HG02943 (cell line): ENCODE results near the gene ANKS1A.
"Not testable (repeated sequence)": the region's sequence is repeated elsewhere in the genome, so short reads cannot be mapped to it uniquely, and the experiment has no call there.

Experiments
- ATAC-seq: cut with Tn5 transposase; IDR thresholded peaks from one replicate; pipeline ENCODE4 v1.9.1; 2021; ENCODE audit warnings: mild to moderate bottlenecking, low read depth, moderate library complexity; ENCODE audit not compliant: unreplicated experiment

Gene ANKS1A

DNA sequence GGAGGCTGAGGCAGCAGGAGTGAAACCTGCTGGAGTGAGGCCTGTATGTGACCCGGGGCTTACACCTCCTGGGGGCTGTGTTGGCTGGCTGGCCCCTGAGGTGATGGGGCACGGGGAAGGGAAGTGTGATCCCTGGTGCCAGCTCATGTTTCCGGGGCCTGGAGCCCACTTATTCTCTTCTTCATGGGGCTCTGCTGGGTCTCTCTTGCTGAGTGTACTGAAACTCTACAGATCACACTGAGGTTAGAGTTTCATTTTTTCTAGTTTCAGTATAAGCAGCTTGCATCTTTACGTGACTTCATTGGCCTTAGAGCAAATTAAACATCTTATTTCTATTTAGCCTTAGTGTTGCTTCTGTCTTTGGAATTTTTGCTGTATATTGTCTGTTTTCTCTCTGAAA lies 96.2 kb downstream of the ANKS1A start:
- no peak for ATAC-seq

DNA sequence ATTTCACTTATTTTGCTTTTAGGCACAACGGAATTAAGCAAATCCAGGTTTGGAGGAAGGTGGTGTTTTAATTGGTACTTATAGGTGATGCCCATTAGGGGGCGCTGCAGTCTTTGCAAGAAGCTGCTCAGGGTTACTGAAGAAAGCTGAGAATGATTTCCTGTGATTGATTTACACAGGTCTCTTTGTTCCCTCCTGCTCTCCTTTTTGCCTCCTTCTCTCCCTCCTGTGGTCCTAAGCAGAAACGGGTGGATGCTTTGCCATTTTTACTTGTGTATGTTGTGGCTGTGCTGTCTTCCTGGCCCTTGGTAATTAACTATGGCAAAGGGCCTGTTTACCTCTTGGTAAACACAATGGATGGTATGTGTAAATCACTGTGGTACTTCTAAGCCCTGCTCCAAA lies 97.8 kb downstream of the ANKS1A start:
- no peak for ATAC-seq

DNA sequence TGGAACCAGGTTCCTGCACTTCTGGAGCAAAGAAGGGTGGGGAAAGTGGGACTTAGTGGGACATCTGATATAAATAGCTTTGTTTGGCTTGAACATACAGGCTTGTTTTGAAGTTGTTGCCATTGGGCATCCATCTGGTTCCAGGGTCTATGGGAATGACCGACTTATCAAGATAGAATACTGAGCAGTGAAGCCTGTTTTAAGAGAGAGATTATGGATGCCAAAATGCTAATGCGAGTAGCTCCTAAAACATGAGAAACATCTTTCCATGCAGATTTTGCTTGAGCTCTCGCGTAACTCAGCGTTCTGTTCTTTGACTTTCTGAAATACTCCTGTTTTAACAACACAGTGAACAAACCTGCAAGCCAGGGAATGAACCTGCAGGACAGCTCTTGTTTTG lies 98.5 kb downstream of the ANKS1A start:
- ATAC-seq = no peak

DNA sequence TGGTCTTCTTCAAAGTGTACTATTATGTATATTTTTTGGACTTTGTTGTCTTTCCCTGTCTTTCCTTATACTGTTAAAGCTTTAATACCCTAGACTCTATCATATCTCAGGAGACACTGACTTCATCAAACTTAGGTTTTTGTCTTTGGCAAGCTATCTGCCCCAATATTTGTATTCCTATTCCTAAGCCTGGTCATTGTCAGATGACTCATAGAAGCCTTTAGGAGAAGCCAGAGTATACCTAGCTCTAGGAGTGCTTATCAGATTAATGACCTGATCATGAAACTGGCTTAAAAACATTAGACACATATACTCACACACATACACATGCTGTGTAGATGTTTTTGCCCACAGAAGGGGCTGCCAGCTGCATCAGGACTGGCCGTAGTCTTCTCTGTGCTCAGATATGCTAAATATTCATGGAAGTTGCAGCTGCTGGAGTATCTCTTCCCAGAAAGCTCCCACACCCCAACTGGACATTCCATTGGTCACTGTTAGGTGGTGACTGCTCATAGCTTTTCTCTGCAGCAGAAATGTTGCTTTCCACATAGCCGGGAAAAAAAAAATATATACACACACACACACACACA lies 102.0 kb downstream of the ANKS1A start:
- no peak for ATAC-seq

DNA sequence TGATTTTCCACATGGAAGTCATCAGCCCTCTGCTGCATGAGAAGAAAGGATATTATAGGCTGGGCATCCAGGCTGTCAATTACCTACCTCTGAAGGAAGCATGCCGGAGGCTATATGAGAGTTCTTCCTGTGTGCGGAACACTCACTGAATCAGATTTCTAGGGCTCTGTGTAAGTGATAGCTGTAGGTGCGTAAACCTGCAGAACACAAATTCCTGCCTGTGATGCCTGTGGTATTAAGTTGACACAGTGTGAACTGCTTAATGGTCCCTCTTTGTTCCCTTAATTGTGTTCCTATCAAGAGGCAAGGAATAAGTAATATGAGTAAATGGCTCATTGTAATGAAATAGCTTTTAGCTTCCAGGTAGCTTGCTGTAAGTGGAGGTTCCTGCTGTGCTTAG lies 103.3 kb downstream of the ANKS1A start:
- no peak for ATAC-seq

DNA sequence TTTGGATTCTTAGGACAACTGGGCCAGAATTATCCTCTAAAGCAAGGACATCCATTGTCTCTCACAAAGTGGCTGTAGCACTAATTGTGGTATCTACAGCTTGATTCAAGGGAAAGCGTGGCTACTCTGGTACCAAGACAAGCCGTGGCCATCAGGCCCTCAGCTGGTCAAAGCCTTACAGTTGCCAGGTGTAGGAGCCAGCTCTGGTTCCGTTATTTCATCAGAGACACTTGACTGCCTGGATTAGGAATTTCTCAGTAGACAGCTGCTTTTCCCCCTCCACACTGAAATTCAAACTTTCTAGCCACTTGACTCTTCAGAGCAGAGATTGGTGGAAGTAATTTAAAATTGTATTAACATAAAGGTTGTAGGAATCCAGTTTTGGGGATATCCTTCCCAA lies 104.2 kb downstream of the ANKS1A start:
- ATAC-seq = no peak

DNA sequence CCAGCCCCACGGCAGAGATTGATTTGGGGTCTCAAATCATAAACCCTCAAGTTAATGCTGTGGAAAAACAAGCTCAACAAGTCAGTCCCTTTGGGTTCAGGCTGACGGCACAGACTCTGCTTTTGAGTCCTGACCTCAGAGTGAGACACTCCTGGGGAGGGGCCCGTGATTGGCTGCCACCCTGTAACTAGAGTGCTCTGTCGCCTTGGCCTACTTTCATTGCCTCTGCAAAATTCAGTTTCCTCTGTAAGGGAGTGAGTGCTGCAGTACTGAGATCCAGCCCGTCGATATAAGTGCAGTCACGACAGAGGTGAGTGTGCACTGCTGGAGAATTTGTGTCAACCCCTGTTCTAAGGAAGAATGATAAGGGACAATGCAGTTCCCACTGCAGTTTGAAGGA lies 105.6 kb downstream of the ANKS1A start:
- no peak for ATAC-seq

DNA sequence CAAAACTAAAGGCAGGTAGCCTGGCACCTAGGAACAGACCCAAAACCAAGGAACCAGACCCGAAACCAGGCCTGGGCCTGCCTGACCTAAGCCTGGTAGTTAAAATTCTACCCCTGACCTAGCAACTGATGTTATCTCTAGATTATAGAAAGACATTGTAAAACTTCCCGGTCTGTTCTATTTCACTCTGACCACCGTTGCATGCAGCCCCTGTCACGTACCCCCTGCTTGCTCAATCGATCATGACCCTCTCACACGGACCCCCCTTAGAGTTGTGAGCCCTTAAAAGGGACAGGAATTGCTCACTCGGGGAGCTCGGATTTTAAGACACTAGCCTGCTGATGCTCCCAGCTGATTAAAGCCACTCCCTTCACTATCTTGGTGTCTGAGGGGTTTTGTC lies 109.4 kb downstream of the ANKS1A start:
- ATAC-seq = not testable (repeated sequence)

DNA sequence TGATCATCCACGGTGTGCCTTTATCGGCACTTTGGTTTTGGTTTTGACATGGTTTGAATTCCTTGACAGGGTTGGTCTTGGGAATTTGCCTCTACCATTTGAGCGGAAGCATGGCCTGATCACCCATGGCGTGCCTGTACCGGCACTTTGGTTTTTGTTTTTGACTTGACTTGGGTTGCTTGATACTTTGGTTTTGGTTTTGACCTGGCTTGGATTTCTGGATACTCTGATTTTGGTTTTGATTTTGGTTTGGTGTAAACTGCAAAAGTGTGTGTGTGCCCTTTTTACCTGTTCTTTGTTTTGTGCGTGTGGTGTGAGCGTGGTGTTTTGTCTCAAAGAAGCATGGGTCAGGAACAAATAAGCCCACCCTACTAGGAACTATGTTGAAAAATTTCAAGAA lies 110.1 kb downstream of the ANKS1A start:
- ATAC-seq = not testable (repeated sequence)

DNA sequence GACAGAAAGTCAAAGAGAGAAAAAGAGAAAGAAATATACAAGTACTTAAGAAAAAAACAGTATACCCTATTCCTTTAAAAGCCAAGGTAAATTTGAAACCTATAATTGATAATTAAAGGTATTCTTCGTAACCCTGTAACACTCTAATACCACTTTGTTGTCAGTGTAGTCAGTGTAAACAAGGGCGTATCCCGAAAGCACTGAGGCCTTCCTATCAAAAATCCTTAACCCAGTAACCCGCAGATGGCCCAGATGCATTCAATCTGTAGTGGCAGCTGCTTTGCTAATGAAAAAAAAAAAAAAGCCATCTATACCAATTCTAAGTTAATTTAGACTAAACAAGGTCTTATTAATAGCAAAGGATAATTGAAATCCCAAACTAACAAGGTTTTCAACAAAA lies 110.9 kb downstream of the ANKS1A start:
- ATAC-seq = not testable (repeated sequence)

DNA sequence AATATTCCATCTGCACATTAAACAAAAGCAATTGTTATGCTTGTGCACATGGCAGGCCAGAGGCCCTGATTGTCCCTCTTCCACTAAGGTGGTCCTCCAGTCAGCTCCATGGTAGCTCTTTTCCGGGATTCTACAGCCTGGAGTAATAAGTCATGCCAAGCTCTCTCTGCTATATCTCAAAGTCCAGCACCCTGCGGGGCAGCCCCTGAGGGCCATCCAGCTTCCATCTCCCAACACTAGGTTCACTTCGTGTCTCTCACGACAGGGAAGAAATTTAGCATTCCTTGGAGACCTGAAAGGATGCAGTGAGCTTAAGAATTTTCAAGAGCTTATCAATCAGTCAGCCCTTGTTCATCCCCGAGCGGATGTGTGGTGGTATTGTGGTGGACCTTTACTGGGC lies 112.3 kb downstream of the ANKS1A start:
- ATAC-seq = not testable (repeated sequence)

DNA sequence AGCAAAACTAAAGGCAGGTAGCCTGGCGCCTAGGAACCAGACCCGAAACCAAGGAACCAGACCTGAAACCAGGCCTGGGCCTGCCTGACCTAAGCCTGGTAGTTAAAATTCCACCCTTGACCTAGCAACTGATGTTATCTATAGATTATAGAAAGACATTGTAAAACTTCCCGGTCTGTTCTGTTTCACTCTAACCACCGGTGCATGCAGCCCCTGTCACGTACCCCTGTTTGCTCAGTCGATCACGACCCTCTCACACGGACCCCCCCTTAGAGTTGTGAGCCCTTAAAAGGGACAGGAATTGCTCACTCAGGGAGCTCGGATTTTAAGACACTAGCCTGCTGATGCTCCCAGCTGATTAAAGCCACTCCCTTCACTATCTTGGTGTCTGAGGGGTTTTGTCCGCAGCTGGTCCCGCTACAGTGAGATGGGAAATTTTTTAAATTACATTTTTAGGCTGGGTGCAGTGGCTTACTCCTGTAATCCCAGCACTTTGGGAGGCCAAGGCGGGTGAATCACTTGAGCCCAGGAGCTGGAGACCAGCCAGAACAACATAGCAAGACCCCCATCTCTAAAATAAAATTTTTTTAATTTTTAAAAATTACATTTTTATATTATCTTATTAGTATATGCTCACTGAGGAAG lies 115.0 kb downstream of the ANKS1A start:
- ATAC-seq = not testable (repeated sequence)

DNA sequence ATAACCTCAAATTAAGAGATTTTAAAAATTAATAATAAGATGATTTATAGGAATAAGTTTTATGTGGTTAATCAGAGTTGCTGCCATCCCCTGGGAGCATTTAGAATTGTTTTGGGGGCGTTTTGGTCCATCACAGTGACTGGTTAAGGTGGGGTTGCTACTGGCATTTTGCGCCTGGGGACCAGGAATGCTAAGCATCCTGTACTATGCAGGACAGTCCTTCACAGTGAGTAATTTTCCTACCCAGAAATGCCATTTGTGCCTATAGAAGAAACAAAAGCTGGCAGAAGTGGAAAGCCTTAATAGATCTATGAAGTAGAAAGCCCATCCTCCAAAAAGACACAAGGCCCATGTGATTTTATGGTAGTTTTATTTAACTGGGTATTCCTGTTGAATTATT lies 118.0 kb downstream of the ANKS1A start:
- ATAC-seq = no peak

DNA sequence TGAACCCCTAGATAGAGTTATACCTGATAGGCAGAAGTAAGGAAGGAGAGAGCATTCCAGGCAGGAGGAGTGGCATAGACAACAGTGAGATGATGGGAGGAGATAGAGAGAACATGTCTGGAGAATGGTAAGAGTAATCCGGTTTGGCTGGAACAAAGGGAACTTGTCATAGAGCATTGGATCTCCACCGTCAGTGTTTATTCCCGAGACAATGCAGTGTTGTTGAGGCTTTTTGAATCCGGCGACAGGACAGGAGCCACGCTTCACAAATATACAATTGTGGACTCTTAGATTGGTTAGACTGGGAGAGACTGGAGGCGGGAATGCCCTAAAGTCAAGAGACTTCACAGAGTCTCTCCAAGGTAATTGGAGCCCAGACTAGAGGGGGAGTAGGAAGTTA lies 119.8 kb downstream of the ANKS1A start:
- ATAC-seq = no peak

DNA sequence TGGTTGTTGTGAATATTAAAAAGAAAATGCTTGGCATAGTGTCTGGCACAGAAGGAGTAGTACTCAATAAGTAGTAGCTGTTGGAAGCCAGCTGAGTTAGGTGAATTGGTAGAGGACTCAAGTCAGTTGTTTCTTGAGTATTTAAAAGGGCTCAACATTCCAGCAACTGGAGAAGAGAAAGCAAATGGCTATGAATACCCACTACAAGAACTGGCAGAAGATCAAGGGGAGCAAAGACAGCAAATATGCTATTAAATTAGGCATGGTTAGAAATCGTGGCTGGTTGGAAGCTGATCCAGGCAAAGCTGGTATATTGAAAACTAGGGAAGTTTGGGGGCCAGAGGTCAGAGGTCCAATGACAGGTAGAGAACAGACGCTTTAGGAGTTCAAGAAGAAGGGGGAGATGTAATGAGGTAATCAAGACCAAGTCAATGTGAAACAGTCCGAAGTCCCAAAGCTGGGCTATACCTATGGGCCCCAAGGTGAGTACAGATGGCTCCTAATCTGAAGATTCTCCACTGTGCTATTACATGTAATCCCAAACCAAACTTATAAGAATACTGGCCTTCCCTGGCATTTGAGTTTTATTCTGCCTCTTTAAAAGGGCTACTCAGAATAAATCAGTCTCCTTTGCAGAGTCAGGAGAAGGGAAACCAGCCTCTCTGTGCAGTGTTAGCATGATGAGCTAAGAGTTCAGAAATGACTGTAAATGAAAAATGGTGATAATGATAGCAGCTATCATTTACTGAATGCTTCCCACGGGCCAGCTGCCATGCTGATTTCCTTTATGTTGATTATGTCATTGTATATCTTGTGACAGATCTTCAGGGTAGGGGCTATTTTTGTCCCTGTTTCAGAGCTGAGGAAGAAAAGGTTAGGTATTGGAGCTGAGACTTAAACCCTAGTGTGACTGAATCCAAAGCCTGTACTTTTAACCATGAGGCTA lies 122.3 kb downstream of the ANKS1A start:
- no peak for ATAC-seq

DNA sequence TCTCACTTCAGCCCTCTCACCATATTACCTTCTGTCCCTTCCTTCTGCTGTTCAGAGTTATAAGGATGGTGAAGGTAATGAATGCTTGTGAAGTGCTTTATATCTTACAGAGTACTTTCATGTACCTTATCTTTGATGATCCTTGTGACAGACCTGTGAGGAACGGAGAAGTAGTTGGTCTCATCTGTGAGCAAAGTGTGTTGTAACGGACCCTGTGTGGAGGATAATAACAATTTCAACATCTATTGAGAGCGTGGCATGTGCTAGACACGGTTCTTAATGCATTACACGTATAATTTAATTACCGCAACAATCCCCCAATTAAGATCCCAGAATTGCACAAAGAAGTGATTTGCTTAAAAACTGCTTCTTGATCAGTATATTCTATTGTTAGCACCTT lies 124.6 kb downstream of the ANKS1A start:
- ATAC-seq = no peak

DNA sequence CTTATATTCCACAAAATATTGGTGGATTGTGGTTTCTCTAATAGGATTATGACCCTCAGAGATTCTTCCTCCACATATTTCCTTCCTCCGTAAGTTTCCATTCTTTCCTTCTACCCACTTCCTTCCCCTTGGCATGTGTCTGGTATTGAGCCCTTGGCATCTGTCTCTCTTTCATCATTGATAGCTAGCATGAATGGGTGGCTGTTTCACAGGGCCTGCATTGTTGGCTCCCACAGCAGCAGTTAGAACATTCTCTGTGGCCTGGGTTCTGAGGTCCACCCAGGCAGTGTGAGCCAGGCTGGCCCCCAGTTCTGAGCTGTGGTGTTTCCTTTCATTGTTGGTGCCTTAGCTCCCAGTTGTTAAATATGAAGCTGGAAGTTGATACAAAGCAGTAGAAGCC lies 125.3 kb downstream of the ANKS1A start:
- no peak for ATAC-seq

DNA sequence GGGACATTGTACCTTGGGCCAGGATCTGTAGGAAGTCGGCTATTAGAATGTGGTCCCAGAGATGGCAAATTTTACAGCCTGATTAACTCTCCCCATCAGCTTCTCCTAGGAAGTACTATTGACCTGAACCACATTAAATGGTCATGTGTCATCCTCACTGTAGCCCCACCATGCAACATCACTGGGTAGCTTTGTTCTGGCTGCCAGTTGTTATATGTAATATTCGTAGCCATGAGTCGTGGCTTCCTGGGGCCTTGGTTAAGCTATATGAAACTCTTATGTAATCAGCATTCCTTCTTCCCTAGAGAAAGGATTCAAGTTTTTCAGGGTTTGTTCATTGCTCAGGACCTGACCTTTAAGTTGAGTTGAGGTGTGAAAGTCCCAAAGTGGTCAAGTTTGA lies 125.7 kb downstream of the ANKS1A start:
- ATAC-seq = no peak

DNA sequence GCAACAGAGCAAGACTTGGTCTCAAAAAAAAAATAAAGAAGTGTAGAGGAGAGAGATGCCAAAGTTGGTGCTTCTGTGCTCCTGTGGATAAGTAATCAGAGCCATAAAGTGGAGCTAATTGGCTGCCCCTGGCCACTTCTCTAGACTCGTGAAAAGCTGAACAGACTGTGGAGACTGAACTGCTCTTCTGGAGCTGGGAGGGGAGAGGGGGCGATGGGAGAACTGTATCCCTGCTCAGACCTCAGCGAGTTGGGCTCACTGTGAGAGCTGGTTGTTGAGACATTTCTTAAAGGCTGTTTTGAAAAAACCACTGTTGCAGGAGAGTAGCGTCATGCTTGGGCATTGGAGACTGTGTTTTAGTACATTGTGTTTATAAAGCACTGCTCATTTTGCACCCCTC lies 126.4 kb downstream of the ANKS1A start:
- no peak for ATAC-seq

DNA sequence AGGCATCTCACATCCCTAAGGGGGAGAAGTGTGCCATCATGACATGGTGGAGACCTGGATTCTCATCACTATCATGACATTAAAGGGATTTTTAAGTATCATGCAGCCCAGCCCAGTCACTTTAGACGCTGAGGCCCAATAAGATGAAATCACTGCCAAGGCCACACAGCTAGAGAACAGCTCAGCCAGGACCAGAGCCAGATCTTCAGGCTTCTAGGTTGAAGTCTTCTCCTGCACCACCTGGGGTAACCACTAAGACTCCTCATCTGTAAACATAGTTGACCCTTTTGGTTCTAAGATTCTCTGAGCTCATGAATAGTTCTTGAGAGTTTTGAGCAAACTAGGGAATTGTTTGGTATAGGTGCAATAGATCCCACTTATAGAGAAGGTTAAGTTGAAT lies 126.9 kb downstream of the ANKS1A start:
- no peak for ATAC-seq

DNA sequence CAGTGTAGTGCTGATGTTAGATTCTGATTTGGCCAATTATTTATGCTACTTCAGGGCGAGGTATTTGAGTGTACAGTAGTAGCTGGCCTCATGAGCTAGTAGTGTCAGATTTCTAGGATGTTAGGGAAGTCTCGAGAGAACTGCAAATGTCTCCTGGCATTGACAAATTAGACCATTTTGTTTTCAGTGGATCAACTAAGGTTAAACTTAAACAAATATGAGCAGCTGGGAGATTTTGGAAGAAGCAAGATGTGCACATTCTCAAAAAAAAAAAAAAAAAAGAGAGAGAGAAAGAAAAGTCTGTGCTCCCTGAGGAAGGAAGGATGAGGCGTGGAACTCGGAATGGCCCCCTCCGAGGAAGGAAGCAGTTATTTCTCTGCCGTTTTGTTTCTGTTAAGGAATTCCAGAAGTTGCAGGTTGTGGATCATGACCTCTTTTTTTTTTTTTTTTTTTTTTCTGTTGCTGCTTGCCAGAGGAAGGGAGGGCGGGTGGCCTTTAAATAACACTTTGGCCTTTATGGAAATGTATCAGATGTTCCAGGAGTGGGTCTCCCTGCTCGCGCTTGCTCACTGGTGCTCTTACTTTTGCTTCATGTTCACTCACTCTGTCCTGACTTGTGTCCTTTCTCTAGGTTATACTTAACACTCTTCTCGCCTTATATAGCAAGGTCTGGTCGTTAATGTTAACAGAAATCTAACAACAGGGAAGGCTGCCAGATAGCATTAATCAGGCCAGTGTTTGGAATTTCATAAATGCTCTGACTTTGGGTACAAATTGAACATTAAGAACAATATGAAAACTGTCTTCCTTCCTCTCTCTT lies 127.7 kb downstream of the ANKS1A start:
- no peak for ATAC-seq
